Uterus (tissue), 2 donors: ENCODE measurements around the gene NOTCH3.

Source experiments
- POLR2A ChIP-seq, 2 donors: fragments of 450-650 bp; IDR thresholded peaks; one replicate each; pipeline ENCODE4 v1.6.1; 2016; ENCODE audit warnings: antibody characterized with exemption in 2 of 2, mild to moderate bottlenecking in 1 of 2, moderate library complexity in 1 of 2
- TF ChIP-seq, protein P1 (sequence below), 4 experiments: fragments of 200-600 bp in 2 of 4; fragments of 450-650 bp in 2 of 4; sonication (generic) in 2 of 4; IDR thresholded peaks; one replicate each; pipeline ENCODE4 v1.5.1; 2016 to 2019; ENCODE audit warnings: antibody characterized with exemption in 4 of 4, mild to moderate bottlenecking in 2 of 4, moderate library complexity in 1 of 4

DNA sequence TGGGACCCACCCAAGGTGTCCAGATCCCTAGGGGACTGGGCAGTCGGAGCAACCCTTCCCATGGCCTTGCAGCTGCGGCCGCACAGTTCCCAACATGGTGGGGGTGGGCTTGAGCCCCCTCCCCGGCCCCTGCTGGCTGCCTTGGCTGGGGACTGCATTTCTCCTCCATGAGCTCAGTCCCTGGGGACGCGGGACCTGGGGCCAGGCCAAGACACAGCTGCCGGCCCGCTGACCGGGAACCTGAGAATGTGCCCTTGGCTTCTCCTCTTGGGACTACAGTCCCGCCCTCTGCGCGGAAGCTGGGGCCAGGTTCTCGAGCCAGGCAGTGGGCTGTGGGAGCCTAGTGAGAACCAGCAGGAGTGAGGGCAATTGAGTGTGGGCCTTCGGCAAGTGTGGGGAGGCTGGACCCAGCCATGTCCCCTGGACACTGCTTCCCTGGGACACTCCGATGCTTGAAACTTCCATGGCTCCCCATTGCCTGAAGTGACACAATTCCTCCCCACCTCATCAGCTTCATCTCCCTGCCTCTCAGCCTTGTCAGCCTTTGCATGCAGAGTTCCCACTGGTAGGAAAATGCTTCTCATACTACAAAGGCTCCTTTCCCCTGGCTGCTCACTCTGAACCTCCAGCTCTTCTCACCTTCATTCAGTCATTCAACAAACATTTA is 13.1 kb upstream of the NOTCH3 start:
- no peak for TF ChIP-seq POLR2A (IDR thresholded peaks at IDR 0.05)
- TF ChIP-seq, protein P1, sequence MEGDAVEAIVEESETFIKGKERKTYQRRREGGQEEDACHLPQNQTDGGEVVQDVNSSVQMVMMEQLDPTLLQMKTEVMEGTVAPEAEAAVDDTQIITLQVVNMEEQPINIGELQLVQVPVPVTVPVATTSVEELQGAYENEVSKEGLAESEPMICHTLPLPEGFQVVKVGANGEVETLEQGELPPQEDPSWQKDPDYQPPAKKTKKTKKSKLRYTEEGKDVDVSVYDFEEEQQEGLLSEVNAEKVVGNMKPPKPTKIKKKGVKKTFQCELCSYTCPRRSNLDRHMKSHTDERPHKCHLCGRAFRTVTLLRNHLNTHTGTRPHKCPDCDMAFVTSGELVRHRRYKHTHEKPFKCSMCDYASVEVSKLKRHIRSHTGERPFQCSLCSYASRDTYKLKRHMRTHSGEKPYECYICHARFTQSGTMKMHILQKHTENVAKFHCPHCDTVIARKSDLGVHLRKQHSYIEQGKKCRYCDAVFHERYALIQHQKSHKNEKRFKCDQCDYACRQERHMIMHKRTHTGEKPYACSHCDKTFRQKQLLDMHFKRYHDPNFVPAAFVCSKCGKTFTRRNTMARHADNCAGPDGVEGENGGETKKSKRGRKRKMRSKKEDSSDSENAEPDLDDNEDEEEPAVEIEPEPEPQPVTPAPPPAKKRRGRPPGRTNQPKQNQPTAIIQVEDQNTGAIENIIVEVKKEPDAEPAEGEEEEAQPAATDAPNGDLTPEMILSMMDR (IDR thresholded peaks at IDR 0.05), result no peak
